ENCODE measurements around the gene SLCO2A1.

DNA sequence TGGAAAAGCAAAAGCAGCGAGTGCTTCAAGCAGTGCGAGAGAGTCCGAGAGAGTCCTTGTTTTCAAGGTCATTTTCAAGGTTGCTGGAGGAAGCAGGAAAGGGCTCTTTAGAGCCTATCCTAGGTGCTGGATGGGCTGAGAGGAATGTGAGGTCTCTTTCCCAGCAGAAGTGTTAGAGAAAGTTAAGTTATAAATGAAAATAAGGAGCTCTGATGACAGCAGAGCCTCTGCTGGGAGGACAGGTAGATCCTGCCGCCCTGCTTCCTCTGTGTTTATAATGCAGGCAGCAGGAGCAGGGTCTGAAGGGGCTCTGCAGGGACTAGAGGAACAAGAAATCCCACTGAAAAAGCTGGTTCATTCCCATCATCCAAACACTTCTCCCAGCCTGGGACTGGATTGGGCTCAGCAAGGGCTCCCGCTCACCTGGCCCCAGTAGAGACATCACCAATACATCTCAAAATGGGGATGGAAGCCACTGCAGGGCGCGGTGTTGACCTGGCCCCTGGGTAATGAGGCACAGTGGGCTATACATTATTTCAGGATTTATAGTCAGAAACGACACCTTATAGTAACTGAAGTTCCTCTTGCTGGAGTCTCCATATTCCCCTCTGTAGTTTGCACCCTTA, 92.6 kb downstream of the SLCO2A1 start:
- TF ChIP-seq CTCF (IDR thresholded peaks at IDR 0.05; ENCODE audit: insufficient read depth, low read length, poor library complexity, severe bottlenecking) (no peak), EZH2phosphoT487 (conservative IDR thresholded peaks at IDR 0.05; ENCODE audit: low read length) (no peak)

All from SU-DHL-6 (cell line).